Astrocyte (in vitro differentiated cells and primary cell): ENCODE data around the gene MAGEB2.

Source experiments
- CTCF ChIP-seq: IDR thresholded peaks from 2 replicates; pipeline ENCODE4 v1.5.1; 2011; ENCODE audit warnings: low read depth, mild to moderate bottlenecking, inconsistent platforms, low read length, moderate library complexity; ENCODE audit not compliant: insufficient read depth
- EZH2 ChIP-seq: IDR thresholded peaks from 2 replicates; pipeline ENCODE4 v1.6.1; 2012; ENCODE audit warnings: mild to moderate bottlenecking, low read length, inconsistent platforms; ENCODE audit not compliant: insufficient read depth

- TF ChIP-seq CTCF (no peak), EZH2 (no peak)
Measured at GRCh38 chrX:30220661-30221060, 5.3 kb downstream of the MAGEB2 start.
